ENCODE results near the gene THRB.

THRB gene

GRCh38 chr3:24160424-24161095 is 334.1 kb downstream of the THRB start:
- no peak for DNase-seq

GRCh38 chr3:24158761-24159454 is 335.7 kb downstream of the THRB start:
- DNase-seq = no peak

GRCh38 chr3:24157106-24157505 is 337.5 kb downstream of the THRB start:
- no peak for DNase-seq

DNA sequence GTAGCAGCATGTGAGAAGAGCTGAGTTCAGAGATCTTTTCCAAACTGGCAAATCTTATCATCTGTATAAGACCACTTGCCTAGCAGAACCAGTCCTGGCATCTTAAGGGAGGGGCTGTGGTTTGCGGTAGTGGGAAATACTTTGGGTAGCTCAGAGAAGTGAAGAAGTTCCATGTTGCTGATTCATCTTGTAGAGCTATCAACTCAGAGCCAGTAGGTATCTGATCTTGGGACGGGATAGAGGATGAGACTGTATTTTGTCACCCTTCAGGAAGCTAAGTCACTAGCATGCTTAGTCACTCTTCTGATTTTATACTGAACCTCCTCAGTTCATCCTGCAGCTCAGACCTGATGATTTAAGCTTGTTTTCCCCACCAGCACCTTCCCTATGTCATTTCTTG is 338.2 kb downstream of the THRB start:
- no peak for DNase-seq

- DNase-seq = no peak
Observed at GRCh38 chr3:24155276-24155675, 339.4 kb downstream of the THRB start.

GRCh38 chr3:24154781-24155180 is 339.9 kb downstream of the THRB start:
- DNase-seq = no peak

DNA sequence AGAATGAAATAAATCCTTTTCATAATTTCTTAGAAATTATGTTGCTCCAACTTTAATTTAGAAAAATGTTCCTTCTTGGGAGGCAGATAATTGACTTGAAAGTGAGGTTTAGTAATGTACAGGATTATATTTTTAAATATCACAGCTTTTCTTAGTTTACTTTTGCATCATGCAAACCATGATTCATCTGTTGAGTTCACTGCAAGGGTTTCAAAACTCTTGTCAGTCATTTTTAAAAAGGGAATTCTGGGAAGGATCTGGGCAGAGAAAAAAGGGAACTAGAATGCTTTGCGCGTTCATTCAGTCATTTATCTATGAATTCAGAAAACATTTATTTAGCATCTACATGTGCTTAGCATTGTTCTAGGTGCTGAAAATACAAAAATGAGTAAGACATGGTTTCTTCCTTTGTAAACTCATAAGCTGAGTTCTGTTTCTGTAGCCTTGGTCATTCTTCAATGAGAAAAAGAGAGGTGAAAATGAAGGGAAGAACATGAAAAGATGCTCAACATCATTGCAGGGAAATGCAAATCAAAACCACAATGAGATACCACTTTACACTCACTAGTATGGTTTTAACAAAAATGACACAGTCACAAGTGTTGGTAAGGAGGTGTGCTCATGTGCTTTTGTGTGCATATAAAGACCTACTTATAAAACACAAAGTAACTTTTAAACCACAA is 340.5 kb downstream of the THRB start:
- no peak for DNase-seq

DNA sequence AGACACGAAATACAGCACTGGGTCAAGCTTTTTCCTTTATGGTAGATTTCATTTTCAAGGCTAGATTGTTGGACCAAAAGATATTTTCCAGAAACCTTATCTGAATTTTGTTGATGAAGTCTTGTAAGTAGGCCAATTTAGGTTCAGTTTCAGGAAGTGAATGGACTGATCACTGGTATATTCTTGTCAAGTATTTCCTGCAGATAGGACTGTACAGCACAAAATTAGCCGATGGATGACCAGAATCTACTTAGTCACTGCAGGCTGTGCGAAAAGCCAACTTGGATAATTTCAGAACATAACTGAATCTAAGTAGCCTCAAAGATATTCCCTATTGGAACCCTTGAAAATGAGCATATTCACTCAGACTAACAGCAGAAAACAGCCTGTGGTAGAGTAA is 343.1 kb downstream of the THRB start:
- no peak for DNase-seq

DNA sequence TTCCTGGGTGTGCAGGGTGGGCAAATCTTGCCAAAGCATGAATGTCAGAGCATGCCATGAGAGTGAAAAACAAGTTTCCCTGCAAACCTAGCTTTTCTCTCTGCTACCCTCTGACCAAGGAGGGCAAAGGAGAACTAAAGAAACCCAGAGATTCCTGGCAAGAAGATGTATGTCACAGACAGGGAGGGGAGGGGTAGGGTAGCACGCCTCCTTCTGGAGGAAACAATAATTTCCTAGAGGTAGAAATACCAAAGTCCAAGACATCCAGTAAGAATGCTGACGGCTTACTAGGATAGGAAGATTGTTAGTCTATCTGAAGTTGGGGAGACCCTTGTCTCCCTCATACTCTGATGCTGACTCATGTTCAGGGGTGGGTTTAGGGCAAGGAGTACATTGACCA is 345.6 kb downstream of the THRB start:
- DNase-seq = no peak

DNA sequence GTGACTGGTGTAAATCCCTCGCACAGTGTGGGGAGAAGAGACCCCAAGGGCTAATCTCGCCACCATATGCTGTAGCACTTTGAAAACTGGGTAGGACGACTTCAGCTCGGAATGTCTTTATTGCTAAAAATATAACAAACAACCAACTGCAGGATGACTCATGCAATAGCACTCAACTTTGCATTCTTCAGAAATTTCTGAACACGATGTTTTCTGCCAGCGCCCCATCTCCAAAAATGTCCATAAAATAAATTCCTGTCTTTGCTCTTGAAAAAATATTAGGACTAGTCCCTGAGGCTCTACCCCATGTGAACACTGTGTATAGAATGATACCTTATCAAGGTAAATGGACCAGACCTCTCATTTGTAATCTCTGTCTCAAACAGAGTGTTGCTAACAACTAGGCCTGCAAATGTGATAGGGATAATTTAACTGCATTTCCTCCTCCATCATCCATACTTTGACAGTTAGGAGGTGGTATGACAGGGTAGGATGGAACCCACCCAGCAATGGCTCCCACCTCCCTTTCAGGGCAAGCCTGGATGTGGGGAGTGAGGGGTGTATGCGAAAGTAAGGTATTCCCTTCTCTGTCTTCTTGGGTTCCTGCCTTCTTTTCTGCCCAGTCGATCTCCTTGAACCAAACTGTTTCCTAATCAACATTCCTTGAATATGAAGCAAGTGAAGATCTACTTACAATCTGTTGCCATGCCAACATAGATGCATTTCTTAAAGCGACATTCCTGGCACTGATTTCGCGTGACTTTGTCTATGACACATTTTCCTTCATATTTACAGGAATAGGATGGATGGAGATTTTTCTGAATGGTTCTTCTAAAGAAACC is 348.4 kb downstream of the THRB start:
- DNase-seq = no peak

- DNase-seq = no peak
Observed at GRCh38 chr3:24145481-24145880, 349.2 kb downstream of the THRB start.

DNA sequence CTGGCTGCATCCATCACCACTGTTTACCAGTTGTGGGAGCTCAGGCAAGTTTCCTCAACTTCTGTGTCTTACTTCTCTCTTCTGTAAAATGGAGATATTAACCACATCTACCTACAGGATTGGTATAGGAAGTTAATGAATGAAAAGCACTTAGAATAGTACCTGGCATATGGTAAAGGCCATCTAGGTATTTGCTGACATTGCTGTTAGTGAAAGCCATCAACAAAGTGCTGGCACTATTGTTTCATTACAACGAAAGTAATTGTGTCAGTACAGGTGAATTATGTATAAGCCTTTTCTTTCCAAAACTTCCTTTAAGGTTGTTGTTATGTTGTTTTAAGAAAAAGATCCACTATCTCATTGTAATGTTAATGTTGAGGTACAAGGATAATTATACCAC is 352.5 kb downstream of the THRB start:
- no peak for DNase-seq

DNA sequence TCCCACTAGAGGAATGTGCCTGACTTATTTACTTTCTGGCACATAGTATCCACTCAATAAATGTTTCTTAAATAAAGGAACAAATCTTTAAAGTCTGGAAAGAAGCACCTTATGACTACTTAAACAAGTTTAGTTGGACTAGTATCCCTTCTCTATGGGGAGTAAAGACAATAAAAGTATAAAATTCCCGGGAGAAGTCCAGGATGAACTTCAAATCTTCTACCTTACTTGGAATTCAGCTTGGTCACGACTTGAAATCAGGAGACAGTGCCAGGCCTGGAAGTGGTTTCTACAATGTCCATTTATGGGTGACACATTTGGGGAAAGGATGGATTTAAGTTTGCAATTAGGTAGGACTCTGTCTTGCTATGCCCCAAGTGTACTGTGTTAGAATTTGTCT is 353.1 kb downstream of the THRB start:
- no peak for DNase-seq

GRCh38 chr3:24139463-24140412 is 354.9 kb downstream of the THRB start:
- no peak for DNase-seq

DNA sequence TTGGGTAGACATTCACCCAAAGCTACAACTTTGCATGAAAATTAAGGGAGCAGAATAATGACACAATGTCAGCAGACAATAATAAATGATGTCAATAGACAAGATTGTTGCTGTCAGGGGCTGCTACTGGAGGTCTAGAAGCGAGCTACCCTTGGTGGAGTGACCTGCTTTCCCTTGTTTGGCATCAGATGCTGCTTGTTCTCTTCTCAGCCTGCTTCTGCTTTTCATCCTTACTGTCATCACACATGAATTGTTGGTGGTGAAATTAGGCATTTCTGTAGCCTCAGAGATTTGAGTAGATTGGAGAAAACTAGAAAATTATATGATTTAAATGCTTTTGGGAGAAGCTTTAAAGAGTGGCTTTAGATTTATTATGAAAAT is 355.8 kb downstream of the THRB start:
- no peak for DNase-seq

GRCh38 chr3:24137958-24138875 is 356.4 kb downstream of the THRB start:
- DNase-seq = no peak

DNA sequence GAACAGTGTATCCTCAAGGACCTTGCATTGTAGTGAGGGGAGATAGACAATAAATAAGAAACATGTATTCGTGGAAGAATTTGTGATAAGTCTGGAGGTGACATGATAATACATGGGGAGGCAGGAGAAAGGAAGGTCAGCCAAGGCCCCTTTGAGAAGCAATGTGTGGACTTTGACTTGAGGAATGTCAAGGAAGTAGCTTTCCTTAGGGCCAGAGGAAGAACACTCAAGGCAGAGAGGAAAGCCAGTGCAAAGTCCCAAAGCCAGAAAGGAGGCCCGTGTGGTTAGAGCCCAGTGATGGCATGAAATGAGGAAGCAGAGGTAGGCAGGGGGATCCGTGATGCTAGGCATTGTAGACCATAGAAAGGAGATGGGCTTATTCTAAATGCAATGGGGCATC is 357.3 kb downstream of the THRB start:
- no peak for DNase-seq

DNA sequence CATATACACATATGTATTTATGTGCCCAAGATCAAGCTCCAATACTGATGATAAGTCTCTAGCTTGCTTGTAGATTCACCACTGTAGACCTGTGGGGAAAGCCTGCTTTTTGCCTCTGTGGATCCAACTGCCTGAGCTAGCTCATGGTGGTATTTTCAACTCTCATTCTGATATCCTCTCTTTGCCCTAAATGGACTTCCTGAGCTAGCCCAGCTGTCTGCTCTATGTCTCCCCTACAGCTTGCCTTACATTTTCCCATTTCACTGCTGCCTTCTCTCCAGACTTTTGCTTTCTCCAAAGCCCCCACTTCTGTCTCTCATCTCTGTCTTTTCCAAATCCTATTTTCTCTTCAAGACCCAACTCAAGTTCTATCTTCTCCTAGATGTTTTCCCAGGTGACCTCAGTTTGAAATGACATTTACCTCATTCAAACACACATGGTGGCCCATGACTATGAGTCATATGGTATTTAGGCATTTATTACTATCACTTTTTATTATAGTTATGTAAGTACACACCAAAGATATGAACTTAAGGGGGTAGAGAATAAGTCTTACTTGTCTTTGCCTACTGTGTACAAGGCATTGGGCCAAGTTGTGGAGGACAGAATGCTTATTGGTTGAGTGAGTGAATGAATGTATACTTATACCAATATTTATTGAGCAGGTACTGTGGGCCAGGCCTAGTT is 357.9 kb downstream of the THRB start:
- no peak for DNase-seq

DNA sequence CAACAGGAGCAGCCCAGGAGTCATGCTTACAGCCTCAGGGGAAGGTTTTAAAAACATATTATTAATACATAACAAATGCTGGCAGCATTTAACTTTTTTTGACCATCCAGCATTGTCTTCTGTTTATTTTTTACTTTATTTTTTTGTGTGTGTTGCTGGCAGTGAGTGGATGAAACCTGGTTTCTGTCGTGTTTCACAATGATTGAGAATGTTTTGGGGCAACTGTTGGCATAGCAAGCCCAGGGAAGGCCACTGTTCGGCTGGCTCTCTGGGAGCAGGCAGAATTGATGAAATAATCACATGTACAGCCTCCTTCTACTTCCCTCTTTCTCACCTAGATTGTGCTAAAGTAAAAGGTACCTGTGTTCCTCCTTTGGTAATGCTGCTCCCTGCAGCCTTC is 359.4 kb downstream of the THRB start:
- no peak for DNase-seq

GRCh38 chr3:24133942-24134341 is 360.7 kb downstream of the THRB start:
- no peak for DNase-seq

Data from cortex of kidney (tissue), 1 donor.